AG04450 (cell line): ENCODE data around the gene RELA. TPM values are rescaled to one million over a fixed set of nuclear protein-coding genes. Genes with fewer than 3 reads are reported as not detected.

Experiments
- CTCF ChIA-PET: fragments of 300-600, 350-600 bp; formaldehyde crosslinking; extraction: SDS; loops from one replicate; lab custom pipeline; 2022; ENCODE audit warnings: antibody characterized with exemption, inconsistent platforms; lab: Charles Lee
- POLR2A ChIA-PET: fragments of 350-600 bp; formaldehyde crosslinking; extraction: SDS; loops from one replicate; lab custom pipeline; 2021; ENCODE audit warnings: antibody characterized with exemption, inconsistent platforms; lab: Yijun Ruan, JAX
- DNase-seq: peaks from one replicate; pipeline ENCODE4 v3.0.0-alpha.2; 2011; ENCODE audit warnings: low read depth, low spot score
- H3K27ac ChIP-seq: one replicate; pipeline ENCODE4 v1.5.1; 2012; ENCODE audit warnings: low read depth, low read length, control low read depth
- H3K27me3 ChIP-seq: one replicate; pipeline ENCODE4 v1.6.0; 2012; ENCODE audit warnings: low read length; ENCODE audit not compliant: control insufficient read depth, insufficient read depth
- H3K4me3 ChIP-seq: 2 replicates; pipeline ENCODE4 v1.5.1; 2011; ENCODE audit warnings: mild to moderate bottlenecking, low read depth, low read length, control low read depth
- H3K9me3 ChIP-seq: 2 replicates; pipeline ENCODE4 v1.5.1; 2012; ENCODE audit warnings: low read length; ENCODE audit not compliant: control insufficient read depth, insufficient read depth
- CTCF ChIP-seq: IDR thresholded peaks from 2 replicates; pipeline ENCODE4 v1.5.1; 2011; ENCODE audit warnings: low read depth, low read length, control low read depth, inconsistent platforms
- polyA plus RNA-seq: library from polyadenylated mRNA; depleted of rRNA; stranded (reverse); fragments of >200 nt; gene quantifications from 2 replicates; pipeline ENCODE4 v1.2.3, GENCODE V29; 2011

Gene RELA
- polyA plus RNA-seq, 1 experiment: 23.4 TPM

GRCh38 chr11:65672982-65673381 is 10.3 kb upstream of the RELA start:
- no peak overlapping the region for H3K4me3 ChIP-seq
- H3K27ac ChIP-seq: no peak overlapping the region
- no peaks in the 10 kb centered on the region for H3K27me3 ChIP-seq
- no peaks in the 10 kb centered on the region for H3K9me3 ChIP-seq
- POLR2A ChIA-PET: no interaction called here
- TF ChIP-seq CTCF: no peak
- CTCF ChIA-PET: interaction anchor here (1.3 kb wide), 1 partner anchor 79 kb away, joined by 4 read pairs; no protein-coding TSS in a partner anchor
- DNase-seq: no peak

- no peak for DNase-seq
- no peaks in the 10 kb centered on the region for H3K27me3 ChIP-seq
- no peak for TF ChIP-seq CTCF
- ChIA-PET POLR2A (no interaction called here), CTCF (no interaction called here)
- no peak overlapping the region for H3K27ac ChIP-seq
- H3K4me3 ChIP-seq: no peak overlapping the region
- no peaks in the 10 kb centered on the region for H3K9me3 ChIP-seq
Measured at GRCh38 chr11:65672180-65672860, 9.6 kb upstream of the RELA start.

GRCh38 chr11:65663639-65664200 is 1.0 kb upstream of the RELA start:
- CTCF ChIA-PET: interaction anchor here (0.5 to 1.1 kb wide), 5 partner anchors 27 to 298 kb away, joined by 3 to 7 read pairs (median 5); no protein-coding TSS in a partner anchor
- Histone ChIP-seq H3K27me3 (no peaks in the 10 kb centered on the region), H3K27ac (peak overlapping the region; percentile 98), H3K4me3 (peak overlapping the region; percentile 98), H3K9me3 (no peaks in the 10 kb centered on the region)
- no peak for DNase-seq
- no peak for TF ChIP-seq CTCF
- POLR2A ChIA-PET: interaction anchor here (0.6 to 3.0 kb wide), 6 partner anchors 11 to 49 kb away, joined by 3 to 24 read pairs (median 8); partner anchors contain the start of genes KAT5, PCNX3 and SIPA1

GRCh38 chr11:65662247-65662798 is 393 bp downstream of the RELA start:
- TF ChIP-seq CTCF: no peak
- no peak for DNase-seq
- CTCF ChIA-PET: interaction anchor here (0.6 to 1.1 kb wide), 3 partner anchors 25 to 226 kb away, joined by 4 to 5 read pairs (median 5); partner anchors contain the start of gene FIBP

More at GRCh38 chr11:65662247-65662798, 393 bp downstream of the RELA start:
- Histone ChIP-seq H3K4me3 (peak overlapping the region; percentile 98), H3K9me3 (no peaks in the 10 kb centered on the region), H3K27me3 (no peaks in the 10 kb centered on the region), H3K27ac (no peak overlapping the region)
- POLR2A ChIA-PET: interaction anchor here (0.5 to 3.0 kb wide), 10 partner anchors 9 to 254 kb away, joined by 3 to 24 read pairs (median 4); partner anchors contain the start of genes KAT5, PCNX3 and SIPA1
